MG63 (cell line): ENCODE data around the gene TIAM2. TPM values are rescaled to one million over a fixed set of nuclear protein-coding genes. Genes with fewer than 3 reads are reported as not detected.
"Not testable (repeated sequence)": the region's sequence is repeated elsewhere in the genome, so short reads cannot be mapped to it uniquely, and the experiment has no call there.

Experiments
- DNase-seq: peaks from one replicate; pipeline ENCODE4 v3.0.0-alpha.2; 2020
- H3K27me3 ChIP-seq: fragments of 250-450 bp; sonication (Bioruptor Pico); 2 replicates; pipeline ENCODE4 v1.5.1; 2020; ENCODE audit warnings: mild to moderate bottlenecking, moderate library complexity
- H3K36me3 ChIP-seq: fragments of 250-450 bp; sonication (Bioruptor Pico); 2 replicates; pipeline ENCODE4 v1.5.1; 2020; ENCODE audit warnings: mild to moderate bottlenecking, moderate library complexity
- H3K4me3 ChIP-seq: fragments of 250-450 bp; sonication (Bioruptor Pico); 2 replicates; pipeline ENCODE4 v1.5.1; 2020; ENCODE audit warnings: mild to moderate bottlenecking, moderate library complexity
- H3K9me3 ChIP-seq: fragments of 250-450 bp; sonication (Bioruptor Pico); 2 replicates; pipeline ENCODE4 v1.5.1; 2020; ENCODE audit warnings: mild to moderate bottlenecking, moderate library complexity
- total RNA-seq: library from RNA; depleted of rRNA; stranded (reverse); fragments of >200 nt; shearing (Covaris generic); gene quantifications from 2 replicates; pipeline ENCODE4 v1.2.3, GENCODE V29; 2014; ENCODE audit warnings: low replicate concordance

The TIAM2 gene
- total RNA-seq, 1 experiment from 2014 or later: 4.9 TPM

DNA sequence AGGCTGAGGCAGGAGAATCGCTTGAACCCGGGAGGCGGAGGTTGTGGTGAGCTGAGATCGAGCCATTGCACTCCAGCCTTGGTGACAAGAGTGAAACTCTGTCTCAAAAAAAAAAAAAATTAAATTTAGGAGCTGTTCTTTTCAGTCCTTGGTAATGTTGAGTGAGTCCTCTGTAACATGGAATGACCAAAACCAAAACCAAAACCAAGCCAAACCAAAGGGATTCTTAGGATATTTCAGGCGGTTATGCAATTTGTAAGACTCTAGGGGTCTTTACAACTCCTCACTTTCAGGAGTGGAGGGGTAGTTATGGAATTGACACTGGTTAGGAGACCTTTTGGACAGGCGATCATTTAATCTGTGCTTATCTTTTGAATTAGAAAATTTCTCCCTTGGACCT, 15.8 kb downstream of the TIAM2 start:
- DNase-seq: no peak
- Histone ChIP-seq H3K9me3 (no peaks in the 10 kb centered on the region), H3K27me3 (no peaks in the 10 kb centered on the region), H3K36me3 (no peaks in the 10 kb centered on the region), H3K4me3 (no peak overlapping the region)

- Histone ChIP-seq H3K36me3 (no peaks in the 10 kb centered on the region), H3K4me3 (no peak overlapping the region), H3K27me3 (no peaks in the 10 kb centered on the region), H3K9me3 (no peaks in the 10 kb centered on the region)
- DNase-seq: no peak
These were observed 16.7 kb downstream of the TIAM2 start for GRCh38 chr6:155011809-155012291.

GRCh38 chr6:155013457-155013876, 18.4 kb downstream of the TIAM2 start:
- Histone ChIP-seq H3K9me3 (no peaks in the 10 kb centered on the region), H3K27me3 (no peaks in the 10 kb centered on the region), H3K4me3 (no peak overlapping the region), H3K36me3 (no peaks in the 10 kb centered on the region)
- DNase-seq: peak; percentile 27

DNA sequence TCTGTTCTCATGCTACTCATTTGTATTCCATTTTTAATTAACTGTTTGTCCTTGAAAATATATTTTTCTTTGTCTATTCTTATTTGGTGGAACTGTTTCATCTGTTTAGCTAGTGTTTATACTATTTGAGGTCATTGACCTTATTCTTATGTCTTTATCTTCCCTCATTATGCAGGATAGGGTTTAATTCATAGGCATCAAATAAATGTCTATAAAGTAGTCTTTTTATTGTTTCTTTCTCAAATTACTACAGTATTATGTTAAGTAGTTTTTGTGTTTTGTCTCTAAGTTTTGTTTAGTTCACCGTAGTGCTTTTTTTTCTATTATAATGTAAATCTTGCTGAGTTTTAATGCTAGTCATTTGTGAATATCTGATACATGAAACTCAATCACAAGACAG, 19.0 kb downstream of the TIAM2 start:
- H3K36me3 ChIP-seq: no peaks in the 10 kb centered on the region
- H3K27me3 ChIP-seq: no peaks in the 10 kb centered on the region
- H3K4me3 ChIP-seq: no peak overlapping the region
- H3K9me3 ChIP-seq: no peaks in the 10 kb centered on the region
- no peak for DNase-seq

DNA sequence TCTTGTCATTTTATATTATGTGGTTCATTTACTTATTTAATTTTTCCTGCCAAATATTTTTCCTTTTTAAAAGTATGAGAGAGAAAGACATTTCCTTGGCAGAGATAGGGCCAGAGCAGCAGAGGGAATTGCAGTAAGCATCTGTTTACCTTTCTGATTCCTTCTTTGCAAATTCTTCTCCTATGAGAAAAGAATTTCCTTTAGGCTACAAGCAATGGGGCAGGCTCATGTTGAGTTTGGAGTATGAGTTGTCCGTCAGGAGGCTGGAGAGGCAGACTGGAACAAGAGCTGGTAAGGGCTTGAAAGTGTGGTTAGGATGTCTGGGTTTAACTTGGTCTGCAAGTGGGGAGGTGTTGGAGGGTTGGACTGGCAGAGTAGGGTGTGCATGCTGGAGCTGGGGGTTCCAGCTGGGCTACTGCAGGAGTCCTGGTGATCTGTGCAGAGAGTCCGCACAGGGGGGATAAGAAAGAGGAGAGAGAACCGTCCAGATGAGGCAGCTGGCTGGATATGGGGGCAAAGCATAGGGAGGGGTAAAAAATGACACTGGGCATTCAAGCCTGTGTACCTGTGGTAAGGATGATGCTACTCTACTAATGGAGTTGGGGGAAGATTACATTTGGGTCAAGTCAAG, 19.7 kb downstream of the TIAM2 start:
- Histone ChIP-seq H3K9me3 (no peaks in the 10 kb centered on the region), H3K36me3 (no peaks in the 10 kb centered on the region), H3K4me3 (no peak overlapping the region), H3K27me3 (no peaks in the 10 kb centered on the region)
- DNase-seq: peak; percentile 33

DNA sequence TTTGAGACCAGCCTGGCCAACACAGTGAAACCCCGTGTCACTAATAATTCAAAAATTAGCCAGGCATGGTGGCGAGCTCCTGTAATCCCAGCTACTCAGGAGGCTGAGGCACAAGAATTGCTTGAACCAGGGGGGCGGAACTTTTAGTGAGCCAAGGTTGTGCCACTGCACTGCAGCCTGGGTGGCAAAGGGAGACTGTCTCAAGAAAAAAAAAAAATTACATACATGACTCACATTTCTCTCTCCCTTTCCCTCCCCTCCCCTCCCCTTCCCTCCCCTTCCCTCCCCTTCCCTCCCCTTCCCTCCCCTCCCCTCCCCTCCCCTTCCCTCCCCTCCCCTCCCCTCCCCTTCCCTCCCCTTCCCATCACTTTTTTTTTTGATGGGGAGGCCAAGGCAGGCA, 23.3 kb downstream of the TIAM2 start:
- not testable (repeated sequence) for H3K4me3 ChIP-seq, H3K27me3 ChIP-seq, H3K9me3 ChIP-seq, H3K36me3 ChIP-seq, DNase-seq

- no peaks in the 10 kb centered on the region for H3K27me3 ChIP-seq
- no peak for DNase-seq
- H3K9me3 ChIP-seq: no peaks in the 10 kb centered on the region
- H3K36me3 ChIP-seq: no peaks in the 10 kb centered on the region
- no peak overlapping the region for H3K4me3 ChIP-seq
These were observed 26.6 kb downstream of the TIAM2 start for GRCh38 chr6:155021680-155022079.

DNA sequence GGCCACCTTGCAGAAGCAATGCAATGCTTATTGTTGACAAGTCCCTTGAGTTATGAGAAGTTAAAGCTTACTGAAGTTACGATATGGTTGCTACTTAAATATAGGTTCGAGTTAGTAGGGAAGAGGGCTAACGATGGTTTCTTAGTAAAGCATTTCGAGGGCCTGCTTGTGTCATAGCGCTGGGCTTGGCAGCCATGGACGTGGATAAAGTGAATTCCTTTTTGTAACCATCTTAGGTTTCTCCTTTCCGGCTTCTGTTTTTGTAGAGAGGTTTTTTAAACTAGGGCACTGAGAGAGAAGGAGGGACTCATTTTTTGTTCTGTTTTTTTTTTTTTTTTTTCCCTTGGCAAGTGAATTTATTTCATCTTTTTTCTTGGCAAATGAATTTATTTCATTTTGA, 27.6 kb downstream of the TIAM2 start:
- Histone ChIP-seq H3K4me3 (no peak overlapping the region), H3K27me3 (no peaks in the 10 kb centered on the region), H3K36me3 (no peaks in the 10 kb centered on the region), H3K9me3 (no peaks in the 10 kb centered on the region)
- no peak for DNase-seq

DNA sequence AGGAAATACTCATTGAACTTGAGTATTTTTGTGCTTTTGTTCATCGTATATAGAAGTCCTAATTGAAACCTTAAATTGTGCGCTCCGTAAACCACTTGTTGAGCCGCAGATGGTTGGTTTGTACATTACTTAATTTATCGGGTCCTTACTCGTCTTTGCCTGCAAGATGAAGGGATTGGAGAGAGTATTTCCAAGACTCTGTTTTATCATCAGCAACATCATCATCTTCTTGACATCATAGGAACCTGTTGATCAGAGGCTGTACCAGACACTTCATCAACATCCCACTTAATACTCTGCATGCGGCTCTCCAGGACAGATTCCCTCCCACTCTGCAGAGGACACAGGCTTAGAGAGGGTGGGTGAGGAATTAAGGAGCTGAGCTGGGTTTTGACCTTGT, 28.6 kb downstream of the TIAM2 start:
- Histone ChIP-seq H3K9me3 (no peaks in the 10 kb centered on the region), H3K4me3 (no peak overlapping the region), H3K27me3 (no peaks in the 10 kb centered on the region), H3K36me3 (no peaks in the 10 kb centered on the region)
- no peak for DNase-seq

GRCh38 chr6:155024391-155025027, 29.4 kb downstream of the TIAM2 start:
- Histone ChIP-seq H3K4me3 (no peak overlapping the region), H3K27me3 (no peaks in the 10 kb centered on the region), H3K9me3 (no peaks in the 10 kb centered on the region), H3K36me3 (no peaks in the 10 kb centered on the region)
- DNase-seq: no peak

- no peaks in the 10 kb centered on the region for H3K27me3 ChIP-seq
- no peaks in the 10 kb centered on the region for H3K36me3 ChIP-seq
- DNase-seq: peak; percentile 94
- no peaks in the 10 kb centered on the region for H3K9me3 ChIP-seq
- no peak overlapping the region for H3K4me3 ChIP-seq
These were observed 31.0 kb downstream of the TIAM2 start for GRCh38 chr6:155026022-155026705.

DNA sequence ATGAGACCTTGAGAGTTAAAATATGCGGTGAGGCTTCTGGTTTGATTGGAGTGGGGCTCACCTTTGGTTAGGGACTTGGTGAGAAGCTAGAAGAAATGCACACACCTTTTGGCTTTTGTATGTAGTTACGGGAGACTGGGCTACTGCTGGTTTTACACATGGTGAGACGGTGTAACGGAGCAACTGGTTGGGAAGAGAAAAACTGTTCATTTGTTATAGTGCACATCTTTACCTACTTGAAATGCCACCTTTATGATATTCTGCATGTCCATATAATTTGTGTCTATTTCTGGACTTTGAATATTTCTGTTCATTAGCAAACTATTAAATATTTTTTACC, 31.6 kb downstream of the TIAM2 start:
- no peak for DNase-seq
- Histone ChIP-seq H3K27me3 (no peaks in the 10 kb centered on the region), H3K9me3 (no peaks in the 10 kb centered on the region), H3K36me3 (no peaks in the 10 kb centered on the region), H3K4me3 (no peak overlapping the region)

- no peaks in the 10 kb centered on the region for H3K36me3 ChIP-seq
- no peak overlapping the region for H3K4me3 ChIP-seq
- H3K27me3 ChIP-seq: no peaks in the 10 kb centered on the region
- no peak for DNase-seq
- no peaks in the 10 kb centered on the region for H3K9me3 ChIP-seq
These were observed 35.1 kb downstream of the TIAM2 start for GRCh38 chr6:155030148-155030720.

DNA sequence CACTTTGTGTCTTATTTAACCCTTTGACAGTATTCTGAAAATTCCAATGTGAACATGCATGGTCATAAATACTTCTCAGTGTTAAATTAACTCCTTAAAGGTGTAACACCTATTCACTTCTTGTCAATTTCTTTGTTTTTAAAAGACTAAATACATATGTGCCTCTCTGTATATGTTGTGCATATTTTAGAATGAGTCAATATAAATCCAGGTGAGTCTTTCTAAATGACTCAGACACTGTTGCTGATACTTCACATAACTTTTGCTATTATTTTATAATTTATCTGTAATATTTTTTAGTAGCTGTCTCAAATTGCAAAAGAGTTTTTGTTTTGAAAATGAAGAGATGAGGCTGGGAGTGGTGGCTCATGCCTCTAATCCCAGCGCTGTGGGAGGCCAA, 36.0 kb downstream of the TIAM2 start:
- H3K27me3 ChIP-seq: no peaks in the 10 kb centered on the region
- H3K36me3 ChIP-seq: no peaks in the 10 kb centered on the region
- H3K9me3 ChIP-seq: no peaks in the 10 kb centered on the region
- DNase-seq: no peak
- no peak overlapping the region for H3K4me3 ChIP-seq

DNA sequence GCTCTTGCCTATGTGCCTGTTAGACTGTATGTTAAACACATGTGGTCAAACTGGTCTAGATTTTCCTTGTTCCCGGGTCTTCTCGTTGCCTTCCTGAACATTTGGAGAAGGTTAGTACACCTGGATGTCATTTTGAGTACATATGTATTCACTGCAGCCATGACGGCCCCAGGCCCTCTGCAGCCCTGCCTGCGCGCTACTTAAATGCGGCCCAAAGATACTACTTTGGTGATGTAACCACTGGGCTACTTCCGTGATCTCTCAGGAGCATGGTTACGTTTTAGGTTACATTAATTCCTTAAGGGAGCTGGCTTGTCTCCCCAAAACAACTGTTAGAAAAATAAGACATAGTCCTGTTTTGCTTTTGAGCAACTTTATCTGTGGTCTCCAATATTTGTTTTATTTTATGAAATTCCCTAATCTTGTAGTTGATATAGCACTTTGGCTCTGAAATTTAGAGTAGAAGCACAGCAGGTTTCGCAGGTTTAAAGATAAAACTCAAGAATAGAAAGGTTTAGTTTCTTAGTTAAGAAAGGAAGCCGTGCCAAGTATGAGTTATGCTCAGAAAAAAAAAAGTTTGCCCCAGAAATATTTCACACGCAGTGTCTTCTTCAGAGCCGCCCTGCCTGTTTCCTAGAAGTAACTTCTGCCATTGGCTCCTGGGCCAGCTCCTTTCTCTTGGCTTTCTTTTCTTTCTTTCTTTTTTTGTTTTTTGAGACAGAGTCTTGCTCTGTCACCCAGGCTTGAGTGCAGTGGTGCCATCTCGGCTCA, 38.1 kb downstream of the TIAM2 start:
- Histone ChIP-seq H3K4me3 (no peak overlapping the region), H3K9me3 (no peaks in the 10 kb centered on the region), H3K36me3 (no peaks in the 10 kb centered on the region), H3K27me3 (no peaks in the 10 kb centered on the region)
- DNase-seq: no peak

- H3K27me3 ChIP-seq: no peaks in the 10 kb centered on the region
- H3K4me3 ChIP-seq: no peak overlapping the region
- DNase-seq: no peak
- no peaks in the 10 kb centered on the region for H3K36me3 ChIP-seq
- no peaks in the 10 kb centered on the region for H3K9me3 ChIP-seq
These were observed 41.8 kb downstream of the TIAM2 start for GRCh38 chr6:155036907-155037306.

DNA sequence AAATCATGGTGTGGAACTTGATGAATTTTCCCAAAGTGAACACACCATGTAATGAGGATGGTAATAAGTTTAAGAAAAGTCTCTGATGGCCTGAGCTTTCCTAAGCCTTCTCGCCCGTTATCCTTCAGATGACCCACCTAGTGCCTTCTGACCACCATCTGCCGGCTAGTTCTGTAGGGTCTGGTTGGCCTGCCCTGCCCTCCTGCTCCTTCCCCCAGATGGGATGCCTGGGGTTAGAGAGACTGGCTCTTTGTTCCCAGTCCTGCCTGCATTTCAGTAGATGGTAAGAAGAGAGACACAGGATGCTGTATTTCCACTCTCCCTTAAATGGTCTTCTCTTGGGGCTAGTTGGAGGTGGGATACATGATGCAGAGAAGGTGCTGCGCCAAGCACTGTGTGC, 43.0 kb downstream of the TIAM2 start:
- H3K4me3 ChIP-seq: no peak overlapping the region
- no peaks in the 10 kb centered on the region for H3K9me3 ChIP-seq
- no peak for DNase-seq
- no peaks in the 10 kb centered on the region for H3K36me3 ChIP-seq
- no peaks in the 10 kb centered on the region for H3K27me3 ChIP-seq
